HepG2 (cell line): Measurements from ENCODE around the gene AHCYL2. TPM values are rescaled to one million over a fixed set of nuclear protein-coding genes. Genes with fewer than 3 reads are reported as not detected.
A peak's percentile ranks its signal among the peaks of the same experiment; 100 is the strongest.

Experiments used
- CBX5 ChIP-seq: sonication (generic); formaldehyde crosslinking; IDR thresholded peaks from 2 replicates; pipeline ENCODE4 v1.4.0; 2020; ENCODE audit warnings: missing genetic modification reagents, borderline replicate concordance
- EZH2 ChIP-seq: conservative IDR thresholded peaks from 2 replicates; pipeline ENCODE4 v1.6.1; 2012; ENCODE audit warnings: mild to moderate bottlenecking, low read depth, low read length, moderate library complexity
- KMT2A ChIP-seq: sonication (generic); formaldehyde crosslinking; IDR thresholded peaks from 2 replicates; pipeline ENCODE4 v1.4.0; 2020; ENCODE audit warnings: missing genetic modification reagents
- KMT2B ChIP-seq: IDR thresholded peaks from 2 replicates; pipeline ENCODE4 v1.6.1; 2016; ENCODE audit warnings: missing genetic modification reagents, missing compliant biosample characterization
- MBNL3 ChIP-seq: fragments of 250-450 bp; sonication (Bioruptor Pico); conservative IDR thresholded peaks from 2 replicates; pipeline ENCODE4 v1.8.0; 2022; ENCODE audit warnings: mild to moderate bottlenecking, inconsistent platforms
- MED8 ChIP-seq: sonication (generic); formaldehyde crosslinking; IDR thresholded peaks from 2 replicates; pipeline ENCODE4 v1.8.1; 2023; ENCODE audit warnings: mild to moderate bottlenecking, missing genetic modification reagents; ENCODE audit not compliant: insufficient replicate concordance
- RBM39 ChIP-seq: fragments of 200-400 bp; formaldehyde crosslinking; IDR thresholded peaks from one replicate; pipeline ENCODE4 v1.6.1; 2018; ENCODE audit warnings: antibody characterized with exemption, mild to moderate bottlenecking, low read depth, low read length; ENCODE audit not compliant: poor library complexity, severe bottlenecking
- REPIN1 ChIP-seq: sonication (generic); formaldehyde crosslinking; IDR thresholded peaks from 2 replicates; pipeline ENCODE4 v1.8.0; 2022; ENCODE audit warnings: missing genetic modification reagents, low read depth, mild to moderate bottlenecking, borderline replicate concordance
- SOX5 ChIP-seq: IDR thresholded peaks from 2 replicates; pipeline ENCODE4 v1.6.1; 2016; ENCODE audit warnings: borderline replicate concordance
- TFDP2 ChIP-seq: sonication (generic); formaldehyde crosslinking; IDR thresholded peaks from 2 replicates; pipeline ENCODE4 v1.4.0; 2020; ENCODE audit warnings: missing genetic modification reagents
- TRIM24 ChIP-seq: sonication (generic); formaldehyde crosslinking; IDR thresholded peaks from 2 replicates; pipeline ENCODE4 v1.8.0; 2022; ENCODE audit warnings: mild to moderate bottlenecking, missing genetic modification reagents
- ZNF33B ChIP-seq: sonication (generic); formaldehyde crosslinking; IDR thresholded peaks from 2 replicates; pipeline ENCODE4 v1.5.1; 2020; ENCODE audit warnings: mild to moderate bottlenecking, missing genetic modification reagents
- ZNF354B ChIP-seq: sonication (generic); formaldehyde crosslinking; IDR thresholded peaks from 2 replicates; pipeline ENCODE4 v1.8.0; 2022; ENCODE audit warnings: mild to moderate bottlenecking, missing genetic modification reagents
- ZNF766 ChIP-seq: sonication (generic); formaldehyde crosslinking; IDR thresholded peaks from 2 replicates; pipeline ENCODE4 v1.5.0; 2020; ENCODE audit warnings: missing genetic modification reagents, borderline replicate concordance
- ZNF816 ChIP-seq: sonication (generic); formaldehyde crosslinking; IDR thresholded peaks from 2 replicates; pipeline ENCODE4 v1.8.0; 2022; ENCODE audit warnings: missing genetic modification reagents, mild to moderate bottlenecking, borderline replicate concordance
- polyA plus RNA-seq, 8 experiments: library from polyadenylated mRNA; depleted of rRNA in 3 of 8; stranded (reverse) in 7 of 8; unstranded in 1 of 8; fragments of >200 nt; fragmentation: Illumina TruSeq in 4 of 8; extraction: Trizol in 4 of 8; gene quantifications; 2 replicates each; pipeline versions ENCODE4 v1.2.1 to v1.2.3, GENCODE V29; 2011 to 2016; ENCODE audit warnings: low read depth in 4 of 8, missing spikeins in 1 of 8, mixed read lengths in 1 of 8; ENCODE audit not compliant: insufficient read depth in 1 of 8
- total RNA-seq, 5 experiments: library from RNA; depleted of rRNA; stranded (reverse); fragments of >200 nt; fragmentation: Illumina TruSeq; extraction: Trizol; gene quantifications; 2 replicates each; pipeline ENCODE4 v1.2.3, GENCODE V29; 2016; ENCODE audit warnings: low read depth in 1 of 5
- TF ChIP-seq, protein P1 (sequence below), 2 experiments: sonication (generic) in 1 of 2; formaldehyde crosslinking in 1 of 2; IDR thresholded peaks; 2 replicates each; pipeline versions ENCODE4 v1.4.0 to v1.6.1; 2016 to 2020; ENCODE audit warnings: borderline replicate concordance in 1 of 2, low read depth in 1 of 2, mild to moderate bottlenecking in 1 of 2, missing genetic modification reagents in 1 of 2
- TF ChIP-seq, protein P2 (sequence below): sonication (generic); formaldehyde crosslinking; IDR thresholded peaks from 2 replicates; pipeline ENCODE4 v1.4.0; 2020; ENCODE audit warnings: missing genetic modification reagents
- TF ChIP-seq, protein P3 (sequence below): IDR thresholded peaks from 2 replicates; pipeline ENCODE4 v1.6.1; 2016; ENCODE audit warnings: missing genetic modification reagents, missing compliant biosample characterization
- TF ChIP-seq, protein P4 (sequence below): sonication (generic); formaldehyde crosslinking; IDR thresholded peaks from 2 replicates; pipeline ENCODE4 v1.9.0; 2022; ENCODE audit warnings: low read depth, missing genetic modification reagents

The AHCYL2 gene
- total and polyA plus RNA-seq, 2 of the 13 experiments (the other 11 are each of a cell fraction or from before 2014, with no cell fraction given): 9.5 to 14.7 TPM

- TF ChIP-seq, protein P1, sequence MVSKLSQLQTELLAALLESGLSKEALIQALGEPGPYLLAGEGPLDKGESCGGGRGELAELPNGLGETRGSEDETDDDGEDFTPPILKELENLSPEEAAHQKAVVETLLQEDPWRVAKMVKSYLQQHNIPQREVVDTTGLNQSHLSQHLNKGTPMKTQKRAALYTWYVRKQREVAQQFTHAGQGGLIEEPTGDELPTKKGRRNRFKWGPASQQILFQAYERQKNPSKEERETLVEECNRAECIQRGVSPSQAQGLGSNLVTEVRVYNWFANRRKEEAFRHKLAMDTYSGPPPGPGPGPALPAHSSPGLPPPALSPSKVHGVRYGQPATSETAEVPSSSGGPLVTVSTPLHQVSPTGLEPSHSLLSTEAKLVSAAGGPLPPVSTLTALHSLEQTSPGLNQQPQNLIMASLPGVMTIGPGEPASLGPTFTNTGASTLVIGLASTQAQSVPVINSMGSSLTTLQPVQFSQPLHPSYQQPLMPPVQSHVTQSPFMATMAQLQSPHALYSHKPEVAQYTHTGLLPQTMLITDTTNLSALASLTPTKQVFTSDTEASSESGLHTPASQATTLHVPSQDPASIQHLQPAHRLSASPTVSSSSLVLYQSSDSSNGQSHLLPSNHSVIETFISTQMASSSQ (IDR thresholded peaks at IDR 0.05; ENCODE audit: low read depth): no peak
- TF ChIP-seq, protein P1 (CRISPR knock-in tag; IDR thresholded peaks at IDR 0.05; ENCODE audit: borderline replicate concordance): no peak
- TF ChIP-seq KMT2A (CRISPR knock-in tag) (0 out of 2 replicates have a peak, but pooled peaks have one; percentile 33), MBNL3 (CRISPR knock-in tag) (no peak), RBM39 (no peak), MED8 (CRISPR knock-in tag) (no peak), EZH2 (no peak), KMT2B (no peak), ZNF33B (CRISPR knock-in tag) (0 out of 2 replicates have a peak, but pooled peaks have one; percentile 17), ZNF354B (CRISPR knock-in tag) (0 out of 2 replicates have a peak, but pooled peaks have one; percentile 21), REPIN1 (CRISPR knock-in tag) (peak; percentile 71; the same call in 1 of the 2 replicates), CBX5 (peak; percentile 32; the same call in 1 of the 2 replicates), TRIM24 (CRISPR knock-in tag) (no peak), SOX5 (CRISPR knock-in tag) (peak; percentile 48; the same call in 1 of the 2 replicates), TFDP2 (CRISPR knock-in tag) (no peak), ZNF766 (CRISPR knock-in tag) (no peak), ZNF816 (CRISPR knock-in tag) (no peak)
- TF ChIP-seq, protein P2, sequence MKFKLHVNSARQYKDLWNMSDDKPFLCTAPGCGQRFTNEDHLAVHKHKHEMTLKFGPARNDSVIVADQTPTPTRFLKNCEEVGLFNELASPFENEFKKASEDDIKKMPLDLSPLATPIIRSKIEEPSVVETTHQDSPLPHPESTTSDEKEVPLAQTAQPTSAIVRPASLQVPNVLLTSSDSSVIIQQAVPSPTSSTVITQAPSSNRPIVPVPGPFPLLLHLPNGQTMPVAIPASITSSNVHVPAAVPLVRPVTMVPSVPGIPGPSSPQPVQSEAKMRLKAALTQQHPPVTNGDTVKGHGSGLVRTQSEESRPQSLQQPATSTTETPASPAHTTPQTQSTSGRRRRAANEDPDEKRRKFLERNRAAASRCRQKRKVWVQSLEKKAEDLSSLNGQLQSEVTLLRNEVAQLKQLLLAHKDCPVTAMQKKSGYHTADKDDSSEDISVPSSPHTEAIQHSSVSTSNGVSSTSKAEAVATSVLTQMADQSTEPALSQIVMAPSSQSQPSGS (CRISPR knock-in tag): peak; percentile 29; the same call in 1 of the 2 replicates
- TF ChIP-seq, protein P3, sequence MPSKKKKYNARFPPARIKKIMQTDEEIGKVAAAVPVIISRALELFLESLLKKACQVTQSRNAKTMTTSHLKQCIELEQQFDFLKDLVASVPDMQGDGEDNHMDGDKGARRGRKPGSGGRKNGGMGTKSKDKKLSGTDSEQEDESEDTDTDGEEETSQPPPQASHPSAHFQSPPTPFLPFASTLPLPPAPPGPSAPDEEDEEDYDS (CRISPR knock-in tag): peak; percentile 38; the same call in 1 of the 2 replicates
- TF ChIP-seq, protein P4, sequence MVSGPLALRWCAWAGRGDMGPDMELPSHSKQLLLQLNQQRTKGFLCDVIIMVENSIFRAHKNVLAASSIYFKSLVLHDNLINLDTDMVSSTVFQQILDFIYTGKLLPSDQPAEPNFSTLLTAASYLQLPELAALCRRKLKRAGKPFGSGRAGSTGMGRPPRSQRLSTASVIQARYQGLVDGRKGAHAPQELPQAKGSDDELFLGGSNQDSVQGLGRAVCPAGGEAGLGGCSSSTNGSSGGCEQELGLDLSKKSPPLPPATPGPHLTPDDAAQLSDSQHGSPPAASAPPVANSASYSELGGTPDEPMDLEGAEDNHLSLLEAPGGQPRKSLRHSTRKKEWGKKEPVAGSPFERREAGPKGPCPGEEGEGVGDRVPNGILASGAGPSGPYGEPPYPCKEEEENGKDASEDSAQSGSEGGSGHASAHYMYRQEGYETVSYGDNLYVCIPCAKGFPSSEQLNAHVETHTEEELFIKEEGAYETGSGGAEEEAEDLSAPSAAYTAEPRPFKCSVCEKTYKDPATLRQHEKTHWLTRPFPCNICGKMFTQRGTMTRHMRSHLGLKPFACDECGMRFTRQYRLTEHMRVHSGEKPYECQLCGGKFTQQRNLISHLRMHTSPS: no peak; the same call in 1 of the 2 replicates
Measured at GRCh38 chr7:129213828-129214227, 11.0 kb upstream of the AHCYL2 start (continued).
